Measurements from ENCODE around the gene ABCC10. TPM values are rescaled to one million over a fixed set of nuclear protein-coding genes. Genes with fewer than 3 reads are reported as not detected.
"Not testable (repeated sequence)": the region's sequence is repeated elsewhere in the genome, so short reads cannot be mapped to it uniquely, and the experiment has no call there.

Gene ABCC10
- polyA plus RNA-seq, 2 of the 4 experiments (the other 2 are of a cell fraction) = 6.8 to 9.3 TPM

DNA sequence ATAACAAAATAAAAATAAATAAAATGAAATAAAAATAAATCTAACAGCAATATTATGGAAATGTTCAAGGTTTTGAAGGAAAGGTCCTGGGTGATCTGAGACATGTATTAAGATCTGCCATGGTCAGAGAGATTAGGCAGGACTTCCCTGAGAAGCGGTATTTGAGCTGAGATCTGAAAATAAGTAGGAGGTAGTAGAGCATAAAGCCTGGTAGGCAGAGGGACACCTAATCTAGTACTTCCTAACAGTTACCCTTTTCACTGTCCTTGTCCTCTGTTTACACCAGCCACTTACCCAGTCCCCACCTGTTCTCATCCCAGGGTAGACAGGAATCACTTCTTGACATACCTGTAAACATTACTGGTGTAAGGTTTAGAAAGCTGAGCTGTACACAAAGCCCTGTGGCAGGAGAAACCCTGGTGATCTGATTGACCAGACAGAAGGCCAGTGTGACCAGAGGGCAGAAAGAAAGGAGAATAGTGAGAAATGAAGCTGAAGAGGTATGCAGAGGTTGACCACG is 49.6 kb upstream of the ABCC10 start:
- Histone ChIP-seq H3K4me1 (no peaks in the 10 kb centered on the region), H3K9me3 (no peaks in the 10 kb centered on the region), H3K4me3 (no peak overlapping the region), H3K27ac (no peak overlapping the region), H3K4me2 (no peak overlapping the region)
- FAIRE-seq (no peak), ATAC-seq (no peak), DNase-seq (ENCODE audit: low read depth in 1 of 2, low spot score in 1 of 2) (no peak)
- WGBS (ENCODE audit: missing lambda C conversion rate) = 48% methylated on average over 2 of the region's 2 CpGs
- no peak for TF ChIP-seq HOXA7 (CRISPR knock-in tag; IDR thresholded peaks at IDR 0.05)
- no peak for TF ChIP-seq RNF2 (IDR thresholded peaks at IDR 0.05; ENCODE audit: borderline replicate concordance, low read depth)
- ChIA-PET POLR2A (interaction anchor here (2.5 kb wide), 1 partner anchor 8 kb away, joined by 10 read pairs; the partner anchor contains the start of gene ZNF318), CTCF (interaction anchor here (1.5 kb wide), 1 partner anchor 22 kb away, joined by 3 read pairs; no protein-coding TSS in a partner anchor)

DNA sequence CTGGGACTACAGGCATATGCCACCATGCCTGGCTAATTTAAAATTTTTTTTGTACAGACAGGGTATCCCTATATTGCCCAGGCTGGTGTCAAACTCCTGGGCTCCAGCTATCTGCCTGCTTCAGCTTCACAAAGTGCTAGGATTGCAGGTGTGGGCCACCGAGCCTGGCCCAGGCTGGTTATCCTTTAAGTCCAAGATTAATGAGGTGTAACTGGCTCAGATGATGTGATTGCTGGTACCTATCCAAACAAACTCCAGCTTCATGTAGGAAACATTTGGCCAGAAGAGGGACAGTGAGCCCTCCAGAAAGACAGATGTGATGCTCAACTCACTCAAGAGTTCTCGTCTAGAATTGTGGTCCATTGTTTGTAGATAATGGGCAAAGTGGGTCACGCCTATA is 48.7 kb upstream of the ABCC10 start:
- Histone ChIP-seq H3K27ac (no peak overlapping the region), H3K4me2 (no peak overlapping the region), H3K9me3 (no peaks in the 10 kb centered on the region), H3K4me1 (no peaks in the 10 kb centered on the region), H3K4me3 (no peak overlapping the region)
- ATAC-seq (no peak), DNase-seq (ENCODE audit: low read depth in 1 of 2, low spot score in 1 of 2) (no peak), FAIRE-seq (no peak)
- 67% methylated on average over 3 of the region's 3 CpGs for WGBS (ENCODE audit: missing lambda C conversion rate)
- POLR2A ChIA-PET = interaction anchor here (2.5 kb wide), 1 partner anchor 9 kb away, joined by 10 read pairs; the partner anchor contains the start of gene ZNF318
- CTCF ChIA-PET = interaction anchor here (0.6 kb wide), 1 partner anchor 19 kb away, joined by 3 read pairs; no protein-coding TSS in a partner anchor
- TF ChIP-seq HDAC2 (IDR thresholded peaks at IDR 0.05) (no peak), ZFP36 (IDR thresholded peaks at IDR 0.05; ENCODE audit: borderline replicate concordance, partially characterized antibody) (no peak), JUNB (IDR thresholded peaks at IDR 0.05) (no peak)
- TF ChIP-seq, protein P1, sequence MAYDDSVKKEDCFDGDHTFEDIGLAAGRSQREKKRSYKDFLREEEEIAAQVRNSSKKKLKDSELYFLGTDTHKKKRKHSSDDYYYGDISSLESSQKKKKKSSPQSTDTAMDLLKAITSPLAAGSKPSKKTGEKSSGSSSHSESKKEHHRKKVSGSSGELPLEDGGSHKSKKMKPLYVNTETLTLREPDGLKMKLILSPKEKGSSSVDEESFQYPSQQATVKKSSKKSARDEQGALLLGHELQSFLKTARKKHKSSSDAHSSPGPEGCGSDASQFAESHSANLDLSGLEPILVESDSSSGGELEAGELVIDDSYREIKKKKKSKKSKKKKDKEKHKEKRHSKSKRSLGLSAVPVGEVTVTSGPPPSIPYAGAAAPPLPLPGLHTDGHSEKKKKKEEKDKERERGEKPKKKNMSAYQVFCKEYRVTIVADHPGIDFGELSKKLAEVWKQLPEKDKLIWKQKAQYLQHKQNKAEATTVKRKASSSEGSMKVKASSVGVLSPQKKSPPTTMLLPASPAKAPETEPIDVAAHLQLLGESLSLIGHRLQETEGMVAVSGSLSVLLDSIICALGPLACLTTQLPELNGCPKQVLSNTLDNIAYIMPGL (CRISPR knock-in tag; IDR thresholded peaks at IDR 0.05; ENCODE audit: borderline replicate concordance) = no peak

DNA sequence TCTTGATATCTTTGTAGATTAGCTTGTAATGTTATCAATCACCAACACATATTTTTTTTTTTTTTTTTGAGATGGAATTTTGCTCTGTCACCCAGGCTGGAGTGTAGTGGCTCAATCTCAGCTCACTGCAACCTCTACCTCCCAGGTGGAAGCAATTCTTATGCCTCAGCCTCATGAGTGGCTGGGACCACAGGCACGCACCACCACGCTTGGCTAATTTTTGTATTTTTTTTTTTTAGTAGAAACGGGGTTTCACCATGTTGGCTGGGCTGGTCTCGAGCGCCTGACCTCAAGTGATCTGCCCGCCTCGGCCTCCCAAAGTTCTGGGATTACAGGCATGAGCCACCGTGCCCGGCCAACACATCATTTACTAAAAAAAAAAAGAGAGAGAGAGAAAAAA is 46.5 kb upstream of the ABCC10 start:
- H3K27ac ChIP-seq; FAIRE-seq; DNase-seq (ENCODE audit: low read depth in 1 of 2, low spot score in 1 of 2); ATAC-seq; H3K9me3 ChIP-seq; H3K4me3 ChIP-seq; H3K4me1 ChIP-seq; POLR2A ChIA-PET; H3K4me2 ChIP-seq: not testable (repeated sequence)
- CTCF ChIA-PET = interaction anchor here (2.3 kb wide), 1 partner anchor 17 kb away, joined by 7 read pairs; no protein-coding TSS in a partner anchor
- WGBS (ENCODE audit: missing lambda C conversion rate) = 48% methylated on average over 9 of the region's 9 CpGs

DNA sequence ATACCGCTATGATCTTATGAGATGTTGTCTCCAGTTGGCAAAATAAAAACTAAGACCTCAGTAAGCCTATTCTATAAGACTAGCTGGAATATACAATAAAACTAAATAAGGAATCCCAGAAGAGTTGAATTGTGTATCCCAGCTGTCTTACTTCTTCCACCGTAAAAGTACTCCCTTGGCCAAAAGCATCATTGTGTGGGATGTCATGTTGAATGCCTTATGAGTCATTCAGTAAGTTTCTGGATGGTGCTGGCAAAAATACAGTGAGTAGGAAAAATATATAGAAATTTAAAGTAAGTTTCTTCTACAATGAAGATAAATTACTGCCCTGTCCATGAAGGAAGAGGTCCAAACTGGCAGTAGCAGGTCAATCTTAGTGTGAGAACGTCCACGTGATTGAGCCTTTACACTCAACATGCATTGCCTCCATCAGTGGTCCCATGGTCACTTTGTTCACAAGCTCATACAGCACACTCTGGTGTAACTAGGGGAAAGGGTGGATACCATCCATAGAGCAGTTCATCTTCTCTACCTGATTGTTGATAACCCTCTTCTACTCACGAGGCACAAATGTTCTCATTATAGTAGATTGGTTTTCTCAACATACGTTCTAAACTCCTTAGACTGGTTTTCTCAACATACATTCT is 44.2 kb upstream of the ABCC10 start:
- ChIA-PET CTCF (interaction anchor here (0.7 to 1.9 kb wide), 4 partner anchors 8 to 153 kb away, joined by 3 to 4 read pairs (median 3); no protein-coding TSS in a partner anchor), POLR2A (no interaction called here)
- H3K9me3 ChIP-seq = no peaks in the 10 kb centered on the region
- FAIRE-seq = no peak
- no peaks in the 10 kb centered on the region for H3K4me1 ChIP-seq
- 54% methylated on average over 6 of the region's 6 CpGs for WGBS (ENCODE audit: missing lambda C conversion rate)
- H3K27ac ChIP-seq = no peak overlapping the region
- ATAC-seq = no peak
- TF ChIP-seq PHF8 (IDR thresholded peaks at IDR 0.05; ENCODE audit: borderline replicate concordance, low read depth) (no peak), TFCP2L1 (CRISPR knock-in tag; IDR thresholded peaks at IDR 0.05) (no peak), HEYL (CRISPR knock-in tag; IDR thresholded peaks at IDR 0.05) (no peak), TP53 (CRISPR knock-in tag; IDR thresholded peaks at IDR 0.05) (no peak), ESRRA (IDR thresholded peaks at IDR 0.05; ENCODE audit: borderline replicate concordance, low read length) (no peak), FOSL2 (IDR thresholded peaks at IDR 0.05) (no peak), FOSL2 (CRISPR knock-in tag; IDR thresholded peaks at IDR 0.05) (no peak), JUNB (IDR thresholded peaks at IDR 0.05) (no peak), HOXB13 (CRISPR knock-in tag; IDR thresholded peaks at IDR 0.05; ENCODE audit: low read depth) (no peak)
- TF ChIP-seq, protein P2, sequence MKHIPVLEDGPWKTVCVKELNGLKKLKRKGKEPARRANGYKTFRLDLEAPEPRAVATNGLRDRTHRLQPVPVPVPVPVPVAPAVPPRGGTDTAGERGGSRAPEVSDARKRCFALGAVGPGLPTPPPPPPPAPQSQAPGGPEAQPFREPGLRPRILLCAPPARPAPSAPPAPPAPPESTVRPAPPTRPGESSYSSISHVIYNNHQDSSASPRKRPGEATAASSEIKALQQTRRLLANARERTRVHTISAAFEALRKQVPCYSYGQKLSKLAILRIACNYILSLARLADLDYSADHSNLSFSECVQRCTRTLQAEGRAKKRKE (CRISPR knock-in tag; IDR thresholded peaks at IDR 0.05; ENCODE audit: low read depth) = no peak
- DNase-seq (ENCODE audit: low read depth in 1 of 2, low spot score in 1 of 2) = no peak
- no peak overlapping the region for H3K4me2 ChIP-seq
- no peak overlapping the region for H3K4me3 ChIP-seq
